Osteoblast (primary cell): ENCODE data around the gene TMEM208. TPM values are rescaled to one million over a fixed set of nuclear protein-coding genes. Genes with fewer than 3 reads are reported as not detected.

ENCODE experiments used
- DNase-seq: peaks from one replicate; pipeline ENCODE4 v3.0.0; 2011; ENCODE audit warnings: low spot score, mixed read lengths; ENCODE audit not compliant: insufficient read length; ENCODE audit errors: missing footprints
- H2AFZ ChIP-seq: 2 replicates; pipeline ENCODE4 v1.6.0; 2011; ENCODE audit warnings: mild to moderate bottlenecking, low read length
- H3K27ac ChIP-seq: 2 replicates; pipeline ENCODE4 v1.5.1; 2011; ENCODE audit warnings: mild to moderate bottlenecking, low read depth, low read length, moderate library complexity
- H3K27me3 ChIP-seq: 2 replicates; pipeline ENCODE4 v1.6.0; 2012; ENCODE audit warnings: mild to moderate bottlenecking, control low read depth, inconsistent platforms, low read length, moderate library complexity; ENCODE audit not compliant: insufficient read depth
- H3K36me3 ChIP-seq: 2 replicates; pipeline ENCODE4 v1.5.1; 2011; ENCODE audit warnings: mild to moderate bottlenecking, low read length, control low read depth, moderate library complexity; ENCODE audit not compliant: insufficient read depth
- H3K4me1 ChIP-seq: 2 replicates; pipeline ENCODE4 v1.5.1; 2011; ENCODE audit warnings: mild to moderate bottlenecking, low read length, control low read depth, moderate library complexity; ENCODE audit not compliant: insufficient read depth
- H3K4me2 ChIP-seq: 2 replicates; pipeline ENCODE4 v1.6.0; 2011; ENCODE audit warnings: mild to moderate bottlenecking, low read length; ENCODE audit not compliant: insufficient read depth
- H3K4me3 ChIP-seq: fragments of 200-600 bp; sonication (generic); 3 replicates; pipeline ENCODE4 v1.5.1; 2012; ENCODE audit warnings: mild to moderate bottlenecking, low read length, inconsistent platforms; ENCODE audit not compliant: insufficient read depth
- H3K79me2 ChIP-seq: 2 replicates; pipeline ENCODE4 v1.6.0; 2012; ENCODE audit warnings: mild to moderate bottlenecking, low read length, control low read depth, inconsistent platforms; ENCODE audit not compliant: insufficient read depth
- H3K9me3 ChIP-seq: 2 replicates; pipeline ENCODE4 v1.5.1; 2011; ENCODE audit warnings: low read depth, low read length, control low read depth
- H4K20me1 ChIP-seq: 2 replicates; pipeline ENCODE4 v1.6.0; 2012; ENCODE audit warnings: mild to moderate bottlenecking, low read length, control low read depth; ENCODE audit not compliant: insufficient read depth
- CTCF ChIP-seq: IDR thresholded peaks from 2 replicates; pipeline ENCODE4 v1.5.1; 2011; ENCODE audit warnings: mild to moderate bottlenecking, low read depth, low read length, moderate library complexity; ENCODE audit errors: extremely low read depth
- total RNA-seq: library from RNA; depleted of rRNA; stranded (reverse); fragments of >200 nt; gene quantifications from 2 replicates; pipeline ENCODE4 v1.2.3, GENCODE V29; 2012

The TMEM208 gene
- total RNA-seq, 1 donor, result 25.3 TPM

- Histone ChIP-seq H3K4me1 (peaks cover 16% of the 10 kb centered on the region), H3K79me2 (peaks cover 53% of the 10 kb centered on the region), H4K20me1 (peaks cover 17% of the 10 kb centered on the region), H3K27ac (peak overlapping the region; percentile 94), H3K4me3 (peak overlapping the region; percentile 100), H3K36me3 (peaks cover 47% of the 10 kb centered on the region), H3K9me3 (no peaks in the 10 kb centered on the region), H3K27me3 (no peaks in the 10 kb centered on the region), H3K4me2 (peak overlapping the region; percentile 96), H2AFZ (peak overlapping the region; percentile 76)
- no peak for DNase-seq
- no peak for TF ChIP-seq CTCF
These were observed 614 bp downstream of the TMEM208 start for GRCh38 chr16:67227567-67227921.

- H3K27ac ChIP-seq, result peak overlapping the region; percentile 94
- H2AFZ ChIP-seq, result no peak overlapping the region
- no peaks in the 10 kb centered on the region for H3K27me3 ChIP-seq
- H4K20me1 ChIP-seq, result peaks cover 17% of the 10 kb centered on the region
- peaks cover 44% of the 10 kb centered on the region for H3K36me3 ChIP-seq
- peaks cover 53% of the 10 kb centered on the region for H3K79me2 ChIP-seq
- H3K4me2 ChIP-seq, result peak overlapping the region; percentile 96
- no peaks in the 10 kb centered on the region for H3K9me3 ChIP-seq
- peaks cover 16% of the 10 kb centered on the region for H3K4me1 ChIP-seq
- H3K4me3 ChIP-seq, result peak overlapping the region; percentile 100
- TF ChIP-seq CTCF, result no peak
- DNase-seq, result peak; percentile 70
These were observed 1.3 kb downstream of the TMEM208 start for GRCh38 chr16:67228034-67228785.

GRCh38 chr16:67228905-67229304, 2.0 kb downstream of the TMEM208 start:
- Histone ChIP-seq H3K9me3 (no peaks in the 10 kb centered on the region), H3K4me1 (peaks cover 16% of the 10 kb centered on the region), H2AFZ (no peak overlapping the region), H3K4me2 (no peak overlapping the region), H4K20me1 (peaks cover 17% of the 10 kb centered on the region), H3K36me3 (peaks cover 49% of the 10 kb centered on the region), H3K27me3 (no peaks in the 10 kb centered on the region), H3K4me3 (no peak overlapping the region), H3K79me2 (peaks cover 53% of the 10 kb centered on the region), H3K27ac (no peak overlapping the region)
- peak; percentile 32 for DNase-seq
- TF ChIP-seq CTCF, result no peak

- DNase-seq, result peak; percentile 31
- no peak overlapping the region for H3K4me3 ChIP-seq
- no peaks in the 10 kb centered on the region for H3K9me3 ChIP-seq
- H3K4me1 ChIP-seq, result peaks cover 16% of the 10 kb centered on the region
- no peaks in the 10 kb centered on the region for H3K27me3 ChIP-seq
- peaks cover 53% of the 10 kb centered on the region for H3K79me2 ChIP-seq
- H4K20me1 ChIP-seq, result peaks cover 17% of the 10 kb centered on the region
- no peak overlapping the region for H3K4me2 ChIP-seq
- TF ChIP-seq CTCF, result no peak
- H3K27ac ChIP-seq, result no peak overlapping the region
- H2AFZ ChIP-seq, result no peak overlapping the region
- H3K36me3 ChIP-seq, result peaks cover 62% of the 10 kb centered on the region
These were observed 3.2 kb downstream of the TMEM208 start for GRCh38 chr16:67229906-67230808.
